ENCODE results near the gene DCUN1D1. TPM values are rescaled to one million over a fixed set of nuclear protein-coding genes. Genes with fewer than 3 reads are reported as not detected.
A peak's percentile ranks its signal among the peaks of the same experiment; 100 is the strongest.

Gene DCUN1D1
- total and polyA plus RNA-seq, 12 donors, result 5.5 to 51.9 (median 33.6) TPM

- peak overlapping the region in 2 of 4 donors; percentile 54 to 98 for H3K4me3 ChIP-seq
- H3K27ac ChIP-seq, result peak overlapping the region in 3 of 5 donors; percentile 76 to 97 (median 76)
- H3K9me3 ChIP-seq (replicated peaks in 1 of 3), result no peaks in the 10 kb centered on the region
- TF ChIP-seq, protein P1, sequence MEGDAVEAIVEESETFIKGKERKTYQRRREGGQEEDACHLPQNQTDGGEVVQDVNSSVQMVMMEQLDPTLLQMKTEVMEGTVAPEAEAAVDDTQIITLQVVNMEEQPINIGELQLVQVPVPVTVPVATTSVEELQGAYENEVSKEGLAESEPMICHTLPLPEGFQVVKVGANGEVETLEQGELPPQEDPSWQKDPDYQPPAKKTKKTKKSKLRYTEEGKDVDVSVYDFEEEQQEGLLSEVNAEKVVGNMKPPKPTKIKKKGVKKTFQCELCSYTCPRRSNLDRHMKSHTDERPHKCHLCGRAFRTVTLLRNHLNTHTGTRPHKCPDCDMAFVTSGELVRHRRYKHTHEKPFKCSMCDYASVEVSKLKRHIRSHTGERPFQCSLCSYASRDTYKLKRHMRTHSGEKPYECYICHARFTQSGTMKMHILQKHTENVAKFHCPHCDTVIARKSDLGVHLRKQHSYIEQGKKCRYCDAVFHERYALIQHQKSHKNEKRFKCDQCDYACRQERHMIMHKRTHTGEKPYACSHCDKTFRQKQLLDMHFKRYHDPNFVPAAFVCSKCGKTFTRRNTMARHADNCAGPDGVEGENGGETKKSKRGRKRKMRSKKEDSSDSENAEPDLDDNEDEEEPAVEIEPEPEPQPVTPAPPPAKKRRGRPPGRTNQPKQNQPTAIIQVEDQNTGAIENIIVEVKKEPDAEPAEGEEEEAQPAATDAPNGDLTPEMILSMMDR (IDR thresholded peaks at IDR 0.05), result no peak
- TF ChIP-seq POLR2A (IDR thresholded peaks at IDR 0.05), result no peak
- no peaks in the 10 kb centered on the region for H3K27me3 ChIP-seq
- H3K36me3 ChIP-seq (replicated peaks in 1 of 2), result no peaks in the 10 kb centered on the region
- H3K4me1 ChIP-seq (replicated peaks in 1 of 2), result peaks cover 13 to 26% of the 10 kb centered on the region in 2 donors
- peak in 4 of 7 donors; percentile 4 to 31 (median 22) for DNase-seq
- intact Hi-C loops (cut with DNase I), result no loop called here
- 61 to 70% (median 67%) methylated on average over 10 of the region's 10 CpGs for WGBS, 4 donors
Observed at GRCh38 chr3:182981038-182981380, 671 bp upstream of the DCUN1D1 start.

DNA sequence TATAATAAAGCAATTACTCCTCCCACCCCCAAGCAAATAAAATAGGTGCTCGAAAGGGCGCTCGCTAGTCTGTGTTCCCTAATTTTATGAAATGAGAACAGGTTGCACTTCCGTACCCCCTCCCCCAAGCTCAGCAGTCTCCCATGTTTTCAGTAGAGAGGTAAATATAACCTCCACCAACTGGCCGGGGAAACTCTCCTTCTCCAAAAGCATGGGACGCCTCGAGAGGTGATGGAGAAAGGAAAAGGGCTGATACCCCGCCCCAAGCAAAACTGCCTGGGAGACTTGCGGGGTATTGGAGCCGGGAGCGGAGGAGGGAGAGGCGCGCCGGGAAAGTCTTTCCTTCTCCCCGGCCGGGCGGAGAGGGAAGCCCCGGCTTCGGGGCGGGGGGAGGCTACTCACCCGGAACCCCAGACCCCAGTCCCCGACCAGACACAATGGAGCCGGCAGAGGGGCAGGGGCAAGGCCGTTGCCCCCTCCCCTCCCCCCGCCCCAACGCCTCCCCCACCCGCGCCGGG, 605 bp downstream of the DCUN1D1 start:
- Histone ChIP-seq H3K36me3 (replicated peaks in 1 of 2) (no peaks in the 10 kb centered on the region), H3K27me3 (no peaks in the 10 kb centered on the region), H3K4me1 (replicated peaks in 1 of 2) (peaks cover 13 to 26% of the 10 kb centered on the region in 2 donors), H3K27ac (peak overlapping the region in 3 of 5 donors; percentile 76 to 97 (median 76)), H3K4me3 (peak overlapping the region in 3 of 4 donors; percentile 54 to 98 (median 75)), H3K9me3 (replicated peaks in 1 of 3) (no peaks in the 10 kb centered on the region)
- TF ChIP-seq, protein P1 (IDR thresholded peaks at IDR 0.05), result no peak
- TF ChIP-seq POLR2A (IDR thresholded peaks at IDR 0.05), result no peak
- peak in 5 of 7 donors; percentile 25 to 37 (median 30) for DNase-seq
- intact Hi-C loops (cut with DNase I), result no loop called here
- 0 to 1% (median 0%) methylated on average over 9 to 28 of the region's 29 CpGs for WGBS, 4 donors

DNA sequence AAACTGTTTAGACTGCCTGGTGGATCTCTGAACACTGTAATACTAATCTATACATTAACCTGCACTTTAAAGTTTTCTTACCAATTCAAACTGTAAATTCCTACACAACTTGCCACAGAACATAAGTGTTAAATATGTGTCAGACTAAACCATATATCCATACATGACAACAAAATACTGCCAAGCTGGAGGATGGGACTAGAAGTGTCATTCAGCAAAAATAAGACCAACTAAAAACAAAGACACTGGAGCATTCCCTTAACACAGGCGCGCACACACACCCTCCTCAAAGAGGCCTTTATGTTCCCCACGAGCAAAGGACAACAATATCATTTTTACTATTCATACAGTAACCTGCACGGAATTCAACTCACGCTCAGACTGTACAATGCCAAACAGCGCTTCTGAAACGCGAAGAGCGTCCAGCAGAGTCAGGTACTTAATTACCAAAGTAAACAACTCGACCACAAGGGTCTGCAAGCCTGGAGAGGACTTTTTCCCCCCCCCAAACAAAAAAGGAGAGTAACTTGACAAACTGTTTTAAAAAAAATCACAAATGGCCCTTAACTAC, 1.1 kb downstream of the DCUN1D1 start:
- no peak for DNase-seq
- TF ChIP-seq, protein P1 (IDR thresholded peaks at IDR 0.05), result no peak
- no peak for TF ChIP-seq POLR2A (IDR thresholded peaks at IDR 0.05)
- Histone ChIP-seq H3K36me3 (replicated peaks in 1 of 2) (no peaks in the 10 kb centered on the region), H3K27ac (peak overlapping the region in 2 of 5 donors; percentile 76 to 97), H3K4me1 (replicated peaks in 1 of 2) (peaks cover 13 to 26% of the 10 kb centered on the region in 2 donors), H3K27me3 (no peaks in the 10 kb centered on the region), H3K9me3 (replicated peaks in 1 of 3) (no peaks in the 10 kb centered on the region), H3K4me3 (peak overlapping the region in 3 of 4 donors; percentile 54 to 98 (median 75))
- WGBS, 4 donors, result 2 to 4% (median 3%) methylated on average over 10 of the region's 10 CpGs
- intact Hi-C loops (cut with DNase I), result no loop called here

DNA sequence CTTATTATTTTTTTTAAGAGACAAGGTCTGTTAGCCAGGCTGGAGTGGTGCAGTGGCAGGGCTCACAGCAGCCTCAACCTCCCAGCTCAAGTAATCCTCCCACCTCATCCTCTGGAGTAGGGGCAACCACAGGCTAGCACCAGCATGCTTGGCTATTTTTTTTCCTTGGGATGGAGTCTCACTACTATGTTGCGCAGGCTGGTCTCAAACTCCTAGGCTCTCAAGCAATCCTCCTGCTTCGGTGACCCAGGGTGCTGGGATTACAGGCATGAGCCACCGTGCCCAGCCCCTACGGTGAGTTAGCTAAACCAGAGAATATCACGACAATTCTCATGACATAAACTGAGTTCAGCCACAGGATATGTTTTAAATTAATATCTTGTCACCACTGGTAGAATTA, 2.0 kb downstream of the DCUN1D1 start:
- intact Hi-C loops (cut with DNase I), result no loop called here
- no peak overlapping the region for H3K4me3 ChIP-seq
- TF ChIP-seq POLR2A (IDR thresholded peaks at IDR 0.05), result no peak
- TF ChIP-seq, protein P1 (IDR thresholded peaks at IDR 0.05), result no peak
- peaks cover 13 to 26% of the 10 kb centered on the region in 2 donors for H3K4me1 ChIP-seq (replicated peaks in 1 of 2)
- H3K27me3 ChIP-seq, result no peaks in the 10 kb centered on the region
- 83 to 94% (median 84%) methylated on average over 3 to 5 of the region's 5 CpGs for WGBS, 4 donors
- DNase-seq, result no peak
- no peaks in the 10 kb centered on the region for H3K9me3 ChIP-seq (replicated peaks in 1 of 3)
- no peak overlapping the region for H3K27ac ChIP-seq
- no peaks in the 10 kb centered on the region for H3K36me3 ChIP-seq (replicated peaks in 1 of 2)
